Muscle of leg (tissue), 16 donors: ENCODE measurements around the gene NOS1. TPM values are rescaled to one million over a fixed set of nuclear protein-coding genes. Genes with fewer than 3 reads are reported as not detected.
"Not testable (repeated sequence)": the region's sequence is repeated elsewhere in the genome, so short reads cannot be mapped to it uniquely, and the experiment has no call there.

Experiments used
- DNase-seq: peaks from one replicate; pipeline ENCODE4 v3.0.0; 2013
- H3K27ac ChIP-seq: one replicate; pipeline ENCODE4 v1.5.1; 2013; ENCODE audit warnings: mild to moderate bottlenecking, low read length, control low read depth
- H3K27me3 ChIP-seq: one replicate; pipeline ENCODE4 v1.6.1; 2013; ENCODE audit warnings: low read length; ENCODE audit not compliant: control insufficient read depth, insufficient read depth
- H3K36me3 ChIP-seq: one replicate; pipeline ENCODE4 v1.6.1; 2013; ENCODE audit warnings: low read length; ENCODE audit not compliant: control insufficient read depth, insufficient read depth
- H3K4me1 ChIP-seq: one replicate; pipeline ENCODE4 v1.6.1; 2013; ENCODE audit warnings: low read length; ENCODE audit not compliant: control insufficient read depth, insufficient read depth
- H3K4me3 ChIP-seq: one replicate; pipeline ENCODE4 v1.5.1; 2013; ENCODE audit warnings: low read length, control low read depth
- H3K9me3 ChIP-seq: replicated peaks from 2 replicates; pipeline ENCODE4 v1.6.1; 2013; ENCODE audit warnings: low read depth, low read length; ENCODE audit not compliant: control insufficient read depth
- WGBS: methylation state at CpG from one replicate; pipeline ENCODE4 v1.1.5; 2013; ENCODE audit warnings: missing lambda C conversion rate; ENCODE audit not compliant: insufficient coverage; 5-methylcytosine and 5-hydroxymethylcytosine counted together
- long read RNA-seq, 11 donors: transcript quantifications; one replicate each; lab custom pipeline, GENCODE V29; 2026
- polyA plus RNA-seq, 8 donors: library from polyadenylated mRNA; unstranded; fragments of 120-200 nt; gene quantifications; one replicate each; pipeline versions ENCODE4 v1.2.1 to v1.2.3, GENCODE V29; 2013; ENCODE audit warnings: inconsistent platforms in 1 of 8, low replicate concordance in 1 of 8; ENCODE audit not compliant: insufficient read length in 8 of 8, insufficient read depth in 1 of 8
- total RNA-seq: library from RNA; stranded (reverse); fragments of 120-200 nt; gene quantifications from one replicate; pipeline ENCODE4 v1.2.4, GENCODE V29; 2013

The NOS1 gene
- total RNA-seq = 0.18 TPM
- polyA plus RNA-seq = under 1 TPM; 0.09 to 0.65 (median 0.18) TPM
- long read RNA-seq, donor 1 = 0 reads
- long read RNA-seq, donor 2 = 0 reads
- long read RNA-seq, donor 3 = 0 reads
- long read RNA-seq, donor 4 = 0 reads
- long read RNA-seq, donor 5 = 0 reads
- long read RNA-seq, donor 6 = 0 reads
- long read RNA-seq, donor 7 = 0 reads
- long read RNA-seq, donor 8 = 0 reads
- long read RNA-seq, donor 9 = 0 reads
- long read RNA-seq, donor 10 = 0 reads
- long read RNA-seq, donor 11 = 0 reads

GRCh38 chr12:117361347-117361751 is at the start of gene NOS1:
Gene NOS1 (minus strand): TSS chr12:117361626. CDS start chr12:117331069, 30,557 bp downstream.
- Histone ChIP-seq H3K36me3 (no peaks in the 10 kb centered on the region), H3K27ac (no peak within 1 kb of the TSS), H3K9me3 (no peaks in the 10 kb centered on the region), H3K27me3 (peaks cover 84% of the 10 kb centered on the region), H3K4me3 (no peak within 1 kb of the TSS), H3K4me1 (no peaks in the 10 kb centered on the region)
- 0% methylated on average over 23 of the region's 33 CpGs for WGBS
- DNase-seq = no peak

- H3K27ac ChIP-seq = no peak overlapping the region
- H3K36me3 ChIP-seq = no peaks in the 10 kb centered on the region
- H3K4me3 ChIP-seq = no peak overlapping the region
- H3K9me3 ChIP-seq = no peaks in the 10 kb centered on the region
- DNase-seq = no peak
- H3K27me3 ChIP-seq = peaks cover 2% of the 10 kb centered on the region
- peaks cover 18% of the 10 kb centered on the region for H3K4me1 ChIP-seq
Observed at GRCh38 chr12:117409286-117409685, 47.9 kb upstream of the NOS1 start.

GRCh38 chr12:117408161-117408791 is 46.9 kb upstream of the NOS1 start:
- H3K27me3 ChIP-seq = peaks cover 4% of the 10 kb centered on the region
- DNase-seq = peak; percentile 83
- 30% methylated on average over 11 of the region's 11 CpGs for WGBS
- H3K4me1 ChIP-seq = peaks cover 16% of the 10 kb centered on the region
- no peak overlapping the region for H3K4me3 ChIP-seq
- no peaks in the 10 kb centered on the region for H3K36me3 ChIP-seq
- peaks cover 7% of the 10 kb centered on the region for H3K9me3 ChIP-seq
- no peak overlapping the region for H3K27ac ChIP-seq

GRCh38 chr12:117404940-117405339 is 43.5 kb upstream of the NOS1 start:
- peaks cover 7% of the 10 kb centered on the region for H3K9me3 ChIP-seq
- H3K4me3 ChIP-seq = no peak overlapping the region
- no peak overlapping the region for H3K27ac ChIP-seq
- no peak for DNase-seq
- H3K4me1 ChIP-seq = peaks cover 8% of the 10 kb centered on the region
- H3K36me3 ChIP-seq = no peaks in the 10 kb centered on the region
- peaks cover 4% of the 10 kb centered on the region for H3K27me3 ChIP-seq
- 73% methylated on average over 7 of the region's 7 CpGs for WGBS

- H3K4me3 ChIP-seq = no peak overlapping the region
- H3K9me3 ChIP-seq = peaks cover 7% of the 10 kb centered on the region
- no peak overlapping the region for H3K27ac ChIP-seq
- H3K4me1 ChIP-seq = peaks cover 8% of the 10 kb centered on the region
- 53% methylated on average over 3 of the region's 4 CpGs for WGBS
- no peak for DNase-seq
- H3K27me3 ChIP-seq = peaks cover 4% of the 10 kb centered on the region
- no peaks in the 10 kb centered on the region for H3K36me3 ChIP-seq
Observed at GRCh38 chr12:117404203-117404853, 42.9 kb upstream of the NOS1 start.

GRCh38 chr12:117403586-117404139 is 42.2 kb upstream of the NOS1 start:
- Histone ChIP-seq H3K27me3 (peaks cover 4% of the 10 kb centered on the region), H3K27ac (no peak overlapping the region), H3K4me1 (peaks cover 7% of the 10 kb centered on the region), H3K9me3 (peaks cover 7% of the 10 kb centered on the region), H3K36me3 (no peaks in the 10 kb centered on the region), H3K4me3 (no peak overlapping the region)
- 45% methylated on average over 1 of the region's 3 CpGs for WGBS
- DNase-seq = no peak

GRCh38 chr12:117402363-117402762 is 40.9 kb upstream of the NOS1 start:
- H3K9me3 ChIP-seq = peaks cover 7% of the 10 kb centered on the region
- H3K27me3 ChIP-seq = peaks cover 4% of the 10 kb centered on the region
- DNase-seq = no peak
- no peaks in the 10 kb centered on the region for H3K36me3 ChIP-seq
- no peaks in the 10 kb centered on the region for H3K4me1 ChIP-seq
- no peak overlapping the region for H3K4me3 ChIP-seq
- no CpG with 5 or more reads among the region's 4 CpGs for WGBS
- no peak overlapping the region for H3K27ac ChIP-seq

- Histone ChIP-seq H3K27ac (no peak overlapping the region), H3K9me3 (peaks cover 7% of the 10 kb centered on the region), H3K36me3 (no peaks in the 10 kb centered on the region), H3K4me3 (no peak overlapping the region), H3K4me1 (no peaks in the 10 kb centered on the region), H3K27me3 (peaks cover 4% of the 10 kb centered on the region)
- WGBS = 63% methylated on average over 1 of the region's 2 CpGs
- no peak for DNase-seq
Observed at GRCh38 chr12:117400912-117401311, 39.5 kb upstream of the NOS1 start.

GRCh38 chr12:117398482-117398881 is 37.1 kb upstream of the NOS1 start:
- H3K27me3 ChIP-seq, H3K4me1 ChIP-seq, H3K36me3 ChIP-seq, DNase-seq, H3K27ac ChIP-seq, H3K9me3 ChIP-seq, H3K4me3 ChIP-seq: not testable (repeated sequence)

GRCh38 chr12:117395766-117396165 is 34.3 kb upstream of the NOS1 start:
- Histone ChIP-seq H3K36me3 (no peaks in the 10 kb centered on the region), H3K27ac (no peak overlapping the region), H3K4me3 (no peak overlapping the region), H3K9me3 (no peaks in the 10 kb centered on the region), H3K27me3 (peaks cover 2% of the 10 kb centered on the region), H3K4me1 (no peaks in the 10 kb centered on the region)
- DNase-seq = no peak
